Glutamatergic neuron (in vitro differentiated cells): ENCODE measurements around the gene STRBP. TPM values are rescaled to one million over a fixed set of nuclear protein-coding genes. Genes with fewer than 3 reads are reported as not detected.

Source experiments
- DNase-seq: peaks from one replicate; pipeline ENCODE4 v3.0.0; 2022
- H3K27ac Mint-ChIP-seq: one replicate; pipeline ENCODE4 v1.8.0; 2020; ENCODE audit warnings: mild to moderate bottlenecking, mixed read lengths, inconsistent platforms; ENCODE audit not compliant: unreplicated experiment
- H3K27me3 Mint-ChIP-seq: one replicate; pipeline ENCODE4 v1.8.0; 2020; ENCODE audit warnings: mild to moderate bottlenecking, moderate library complexity, mixed read lengths, inconsistent platforms; ENCODE audit not compliant: unreplicated experiment
- H3K36me3 Mint-ChIP-seq: one replicate; pipeline ENCODE4 v1.8.0; 2020; ENCODE audit warnings: mild to moderate bottlenecking, mixed read lengths, inconsistent platforms; ENCODE audit not compliant: unreplicated experiment
- H3K4me1 Mint-ChIP-seq: one replicate; pipeline ENCODE4 v1.8.0; 2020; ENCODE audit warnings: mild to moderate bottlenecking, low read depth, mixed read lengths, inconsistent platforms; ENCODE audit not compliant: unreplicated experiment
- H3K4me3 Mint-ChIP-seq: one replicate; pipeline ENCODE4 v1.8.0; 2020; ENCODE audit warnings: mild to moderate bottlenecking, mixed read lengths, inconsistent platforms; ENCODE audit not compliant: unreplicated experiment
- H3K9me3 Mint-ChIP-seq: one replicate; pipeline ENCODE4 v1.8.0; 2020; ENCODE audit warnings: mild to moderate bottlenecking, moderate library complexity, mixed read lengths, inconsistent platforms; ENCODE audit not compliant: unreplicated experiment
- CTCF ChIP-seq: fragments of 200-600 bp; sonication (generic); IDR thresholded peaks from one replicate; pipeline ENCODE4 v1.5.0; 2021; ENCODE audit not compliant: partially characterized antibody, unreplicated experiment
- total RNA-seq: library from RNA; stranded (reverse); fragmentation: NEBNext Ultra II Directional; extraction: Animal tissue kit (Norgen Biotek cat#: 25700); gene quantifications from one replicate; pipeline ENCODE4 v1.2.1, GENCODE V29; 2021; ENCODE audit not compliant: unreplicated experiment

Gene STRBP
- total RNA-seq, 1 donor from 2014 or later, result 111 TPM

- no peaks in the 10 kb centered on the region for H3K9me3 Mint-ChIP-seq
- no peak overlapping the region for H3K4me3 Mint-ChIP-seq
- no peak for DNase-seq
- TF ChIP-seq CTCF, result no peak
- peaks cover 2% of the 10 kb centered on the region for H3K4me1 Mint-ChIP-seq
- H3K36me3 Mint-ChIP-seq, result no peaks in the 10 kb centered on the region
- no peaks in the 10 kb centered on the region for H3K27me3 Mint-ChIP-seq
- H3K27ac Mint-ChIP-seq, result no peak overlapping the region
Observed at GRCh38 chr9:123132696-123133095, 135.7 kb downstream of the STRBP start.

DNA sequence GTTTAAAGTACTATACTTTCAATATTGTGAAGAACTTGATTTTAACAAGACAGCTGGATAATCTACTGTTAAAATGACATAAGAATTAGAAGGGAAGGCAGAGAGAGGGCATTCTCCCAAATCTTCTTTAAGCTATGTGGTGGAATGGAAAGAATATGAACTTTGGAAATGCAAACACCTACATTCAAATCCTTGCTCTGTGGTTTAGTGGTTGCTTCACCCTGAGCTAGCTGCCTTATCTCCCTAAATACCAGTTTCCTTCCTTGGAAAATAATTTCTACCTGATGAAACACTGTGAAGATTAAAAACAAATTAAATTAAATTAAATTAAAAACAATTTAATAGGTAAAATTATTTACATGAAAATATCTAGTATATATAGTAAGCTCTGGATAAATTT, 136.4 kb downstream of the STRBP start:
- H3K27me3 Mint-ChIP-seq, result no peaks in the 10 kb centered on the region
- no peak for TF ChIP-seq CTCF

GRCh38 chr9:123131258-123131657, 137.1 kb downstream of the STRBP start:
- Mint-ChIP-seq H3K27me3 (no peaks in the 10 kb centered on the region), H3K9me3 (no peaks in the 10 kb centered on the region), H3K4me1 (peaks cover 2% of the 10 kb centered on the region), H3K4me3 (no peak overlapping the region), H3K36me3 (peaks cover 4% of the 10 kb centered on the region), H3K27ac (no peak overlapping the region)
- TF ChIP-seq CTCF, result no peak
- DNase-seq, result no peak

More for the DNA sequence above, 136.4 kb downstream of the STRBP start:
- Mint-ChIP-seq H3K4me3 (no peak overlapping the region), H3K27ac (no peak overlapping the region), H3K9me3 (no peaks in the 10 kb centered on the region), H3K4me1 (peaks cover 2% of the 10 kb centered on the region), H3K36me3 (peaks cover 4% of the 10 kb centered on the region)
- DNase-seq, result no peak

DNA sequence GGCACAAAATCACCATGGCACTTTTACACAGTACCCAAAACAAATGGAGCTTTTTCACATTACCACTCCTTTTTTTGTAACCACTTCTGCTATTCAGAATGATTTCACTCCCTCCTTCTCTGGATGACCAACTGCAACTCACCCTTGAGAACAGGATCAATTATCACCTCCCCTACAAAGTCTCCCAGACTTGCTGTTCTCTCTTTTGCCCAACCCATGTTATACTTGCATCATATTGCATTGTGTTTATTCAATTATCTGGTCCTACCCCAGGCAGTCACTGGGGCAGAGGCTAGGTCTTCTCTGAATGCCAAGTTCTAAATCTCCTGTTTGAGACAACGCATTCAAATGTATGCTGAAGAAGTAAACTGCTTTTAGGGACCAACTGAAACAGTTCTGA, 139.0 kb downstream of the STRBP start:
- Mint-ChIP-seq H3K4me3 (no peak overlapping the region), H3K36me3 (peaks cover 4% of the 10 kb centered on the region), H3K27ac (no peak overlapping the region), H3K27me3 (no peaks in the 10 kb centered on the region), H3K4me1 (peaks cover 2% of the 10 kb centered on the region), H3K9me3 (peaks cover 1% of the 10 kb centered on the region)
- no peak for DNase-seq
- no peak for TF ChIP-seq CTCF

- H3K27ac Mint-ChIP-seq, result no peak overlapping the region
- no peak for DNase-seq
- H3K27me3 Mint-ChIP-seq, result no peaks in the 10 kb centered on the region
- H3K9me3 Mint-ChIP-seq, result peaks cover 1% of the 10 kb centered on the region
- peaks cover 2% of the 10 kb centered on the region for H3K4me1 Mint-ChIP-seq
- H3K4me3 Mint-ChIP-seq, result no peak overlapping the region
- H3K36me3 Mint-ChIP-seq, result peaks cover 4% of the 10 kb centered on the region
- TF ChIP-seq CTCF, result no peak
Observed at GRCh38 chr9:123128591-123128990, 139.8 kb downstream of the STRBP start.
